ENCODE measurements around the gene HAND2.

DNA sequence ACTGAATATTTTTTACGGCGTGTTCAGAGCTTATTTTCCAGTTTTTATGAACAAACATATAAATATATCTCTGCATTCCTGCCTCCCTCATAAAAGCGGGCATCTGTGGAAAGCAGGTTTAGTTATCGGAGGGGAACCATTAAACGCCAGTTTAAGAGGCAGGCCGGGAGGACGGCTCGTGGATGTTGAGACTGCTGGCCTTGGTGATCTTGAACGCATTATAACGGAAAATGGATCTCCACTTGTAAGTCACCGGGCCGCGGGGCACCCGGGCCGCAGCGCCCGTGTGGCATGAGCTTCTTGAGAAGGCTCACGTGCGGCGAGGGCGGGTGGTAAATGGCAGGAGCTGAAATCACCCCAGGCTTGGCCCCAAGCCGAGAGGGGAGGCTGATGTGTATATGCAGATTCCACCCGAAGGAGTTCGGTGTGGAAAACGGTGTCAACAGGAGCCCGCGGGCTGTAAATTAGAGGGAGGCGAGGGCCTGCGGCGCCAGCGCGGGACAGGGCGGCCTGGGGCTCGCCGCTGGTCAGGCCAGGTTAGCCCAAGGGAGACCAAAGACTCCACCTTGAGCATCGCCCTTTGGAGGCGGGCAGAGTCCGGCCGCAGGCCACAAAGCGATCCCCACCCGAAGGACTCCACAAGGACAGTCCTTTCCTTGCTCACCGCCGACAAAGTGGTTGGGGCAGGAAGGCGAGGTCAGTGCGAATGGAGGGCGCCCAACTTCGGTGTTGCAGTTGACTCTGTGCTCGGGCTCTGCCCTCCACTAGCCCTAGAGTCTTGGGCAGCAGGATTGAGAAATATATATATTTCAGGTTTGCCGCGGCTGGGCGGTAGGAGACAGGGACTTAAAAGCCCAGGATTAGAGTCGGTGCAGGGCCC is 1.3 kb upstream of the HAND2 start:
- TF ChIP-seq, protein P1, sequence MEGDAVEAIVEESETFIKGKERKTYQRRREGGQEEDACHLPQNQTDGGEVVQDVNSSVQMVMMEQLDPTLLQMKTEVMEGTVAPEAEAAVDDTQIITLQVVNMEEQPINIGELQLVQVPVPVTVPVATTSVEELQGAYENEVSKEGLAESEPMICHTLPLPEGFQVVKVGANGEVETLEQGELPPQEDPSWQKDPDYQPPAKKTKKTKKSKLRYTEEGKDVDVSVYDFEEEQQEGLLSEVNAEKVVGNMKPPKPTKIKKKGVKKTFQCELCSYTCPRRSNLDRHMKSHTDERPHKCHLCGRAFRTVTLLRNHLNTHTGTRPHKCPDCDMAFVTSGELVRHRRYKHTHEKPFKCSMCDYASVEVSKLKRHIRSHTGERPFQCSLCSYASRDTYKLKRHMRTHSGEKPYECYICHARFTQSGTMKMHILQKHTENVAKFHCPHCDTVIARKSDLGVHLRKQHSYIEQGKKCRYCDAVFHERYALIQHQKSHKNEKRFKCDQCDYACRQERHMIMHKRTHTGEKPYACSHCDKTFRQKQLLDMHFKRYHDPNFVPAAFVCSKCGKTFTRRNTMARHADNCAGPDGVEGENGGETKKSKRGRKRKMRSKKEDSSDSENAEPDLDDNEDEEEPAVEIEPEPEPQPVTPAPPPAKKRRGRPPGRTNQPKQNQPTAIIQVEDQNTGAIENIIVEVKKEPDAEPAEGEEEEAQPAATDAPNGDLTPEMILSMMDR (conservative IDR thresholded peaks at IDR 0.05; ENCODE audit: low read length): no peak
- TF ChIP-seq EZH2phosphoT487 (IDR thresholded peaks at IDR 0.05; ENCODE audit: borderline replicate concordance): no peak

Measured in Loucy (cell line).